ENCODE data around the gene FBXO31.

The FBXO31 gene

DNA sequence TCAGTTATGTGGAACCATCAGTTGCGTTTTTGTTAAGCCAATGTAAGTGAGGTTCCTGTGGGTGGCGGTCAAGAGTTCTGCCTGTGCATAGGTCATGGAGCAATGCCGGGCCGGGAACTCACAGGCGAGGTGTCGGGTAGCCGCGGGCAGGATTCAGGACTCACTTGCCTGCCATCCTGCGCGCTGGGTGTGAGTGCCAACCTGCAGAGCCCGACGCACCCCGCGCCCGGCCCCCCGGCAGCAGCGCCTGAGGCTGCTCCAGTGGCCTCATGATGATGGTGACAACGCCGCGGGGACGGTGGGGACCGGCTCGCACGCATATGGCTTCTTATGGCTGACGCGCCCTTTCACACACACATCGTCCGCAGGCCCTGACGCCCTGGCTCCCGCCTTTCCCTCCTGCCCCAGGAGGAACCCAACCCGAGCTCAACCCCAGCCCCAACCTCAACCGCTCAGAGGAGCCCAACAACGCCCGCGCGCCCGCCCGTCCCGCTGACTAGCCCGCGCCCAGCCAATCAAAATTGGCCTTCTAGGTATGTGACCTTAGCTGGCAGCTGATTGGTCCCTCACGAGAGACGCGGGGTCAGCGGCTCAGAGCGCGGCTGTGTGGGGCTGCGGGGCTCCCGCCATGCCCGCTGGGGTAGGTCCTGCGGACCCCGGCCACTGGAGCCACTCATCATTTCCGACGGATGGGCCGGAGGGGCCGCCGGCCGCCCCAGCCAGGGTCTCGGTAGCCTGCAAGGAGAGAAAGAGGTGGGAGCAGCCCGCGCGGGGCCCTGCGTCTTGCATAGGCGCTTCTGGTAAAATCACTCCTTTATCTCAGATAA lies 66.4 kb downstream of the FBXO31 start, which contains the start of gene C16orf95:
Gene C16orf95 (minus strand): TSS at position 470 of the 827 bp plus-strand sequence. CDS start 150 bp downstream, at position 320.
- H3K9me3 Mint-ChIP-seq (ENCODE audit: low read depth) = no peaks in the 10 kb centered on the region
- peak within 1 kb of the TSS; percentile 96 for H3K27ac Mint-ChIP-seq
- peaks cover 11% of the 10 kb centered on the region for H3K4me1 Mint-ChIP-seq (ENCODE audit: low read depth)
- no peaks in the 10 kb centered on the region for H3K36me3 Mint-ChIP-seq
- H3K27me3 Mint-ChIP-seq = no peaks in the 10 kb centered on the region
- peak within 1 kb of the TSS; percentile 97 for H3K4me3 Mint-ChIP-seq

DNA sequence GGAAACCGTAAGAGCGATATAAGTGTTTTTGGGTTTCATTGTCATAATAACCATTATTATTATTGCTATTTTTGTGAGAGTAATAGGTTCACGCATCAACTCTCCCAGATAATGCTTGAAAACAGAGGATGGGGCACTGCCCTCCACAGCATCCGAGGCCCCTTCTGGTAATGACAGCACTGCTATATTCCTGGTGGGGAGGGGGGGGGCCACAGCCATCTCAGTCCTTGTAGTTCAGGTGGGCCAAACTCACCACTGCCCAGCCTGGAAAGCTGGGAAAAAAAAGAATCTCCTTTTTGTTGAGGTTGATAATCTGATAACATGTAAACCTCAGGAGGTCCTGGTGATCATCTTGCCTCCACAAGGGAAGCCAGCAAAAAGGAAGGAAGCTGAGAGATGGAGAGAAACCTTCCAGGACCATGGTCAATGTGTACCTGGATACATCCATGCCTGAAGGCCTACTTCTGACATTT lies 67.1 kb downstream of the FBXO31 start:
- Mint-ChIP-seq H3K27ac (peak overlapping the region; percentile 96), H3K36me3 (no peaks in the 10 kb centered on the region), H3K27me3 (no peaks in the 10 kb centered on the region), H3K9me3 (ENCODE audit: low read depth) (no peaks in the 10 kb centered on the region), H3K4me3 (peak overlapping the region; percentile 97), H3K4me1 (ENCODE audit: low read depth) (peaks cover 11% of the 10 kb centered on the region)

DNA sequence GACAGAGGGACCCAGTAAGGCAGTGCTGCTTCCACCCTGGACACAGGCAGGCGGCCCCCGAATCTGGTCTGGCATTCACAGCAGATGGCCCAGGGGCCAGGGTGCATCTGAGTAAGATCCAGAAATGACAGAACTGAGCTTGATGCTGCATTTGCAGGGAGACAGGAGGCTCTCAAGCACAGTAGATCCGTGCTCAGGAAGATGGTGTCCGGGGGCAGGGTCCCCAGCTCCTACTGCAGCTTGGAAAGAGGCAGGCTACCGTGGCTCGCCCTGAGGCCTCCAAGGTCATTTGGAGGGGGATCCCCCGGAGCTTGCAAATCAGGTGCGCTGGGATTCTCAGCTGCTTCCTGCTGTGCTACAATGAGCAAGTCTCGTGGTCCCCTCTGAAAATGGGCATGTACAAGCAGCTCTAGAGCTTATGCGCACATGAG lies 68.6 kb downstream of the FBXO31 start:
- H3K4me1 Mint-ChIP-seq (ENCODE audit: low read depth) = peaks cover 11% of the 10 kb centered on the region
- no peak overlapping the region for H3K4me3 Mint-ChIP-seq
- H3K27ac Mint-ChIP-seq = no peak overlapping the region
- no peaks in the 10 kb centered on the region for H3K36me3 Mint-ChIP-seq
- H3K9me3 Mint-ChIP-seq (ENCODE audit: low read depth) = no peaks in the 10 kb centered on the region
- H3K27me3 Mint-ChIP-seq = no peaks in the 10 kb centered on the region

GRCh38 chr16:87312008-87312407 lies 71.6 kb downstream of the FBXO31 start:
- Mint-ChIP-seq H3K36me3 (peaks cover 3% of the 10 kb centered on the region), H3K27ac (no peak overlapping the region)

GRCh38 chr16:87311387-87311786 lies 72.2 kb downstream of the FBXO31 start:
- no peak overlapping the region for H3K4me3 Mint-ChIP-seq
- H3K27ac Mint-ChIP-seq = no peak overlapping the region
- H3K4me1 Mint-ChIP-seq (ENCODE audit: low read depth) = no peaks in the 10 kb centered on the region
- H3K9me3 Mint-ChIP-seq (ENCODE audit: low read depth) = no peaks in the 10 kb centered on the region
- no peaks in the 10 kb centered on the region for H3K27me3 Mint-ChIP-seq
- H3K36me3 Mint-ChIP-seq = peaks cover 3% of the 10 kb centered on the region

More at GRCh38 chr16:87312008-87312407, 71.6 kb downstream of the FBXO31 start:
- Mint-ChIP-seq H3K9me3 (ENCODE audit: low read depth) (no peaks in the 10 kb centered on the region), H3K4me3 (no peak overlapping the region), H3K27me3 (no peaks in the 10 kb centered on the region), H3K4me1 (ENCODE audit: low read depth) (no peaks in the 10 kb centered on the region)

DNA sequence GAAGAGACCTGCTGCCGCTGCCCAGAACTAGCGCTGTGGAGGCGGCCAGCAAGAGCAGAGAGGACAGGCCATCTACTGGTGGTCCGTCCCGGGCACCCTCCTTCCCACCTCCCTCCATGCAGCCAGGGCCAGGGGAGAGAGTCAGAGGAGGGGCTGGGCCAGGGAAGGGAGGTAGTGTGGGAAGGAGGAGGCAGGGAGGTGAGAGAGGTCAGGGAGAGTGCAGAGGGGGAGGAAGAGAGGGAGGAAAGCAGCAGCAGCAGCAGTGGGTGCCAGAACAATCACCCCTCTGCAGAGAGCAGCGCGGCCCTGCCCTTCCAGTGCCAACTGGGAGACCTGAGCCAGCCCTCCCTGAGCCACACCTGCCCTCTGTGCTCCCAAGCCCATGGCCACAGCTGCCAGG lies 73.0 kb downstream of the FBXO31 start:
- no peak overlapping the region for H3K4me3 Mint-ChIP-seq
- no peaks in the 10 kb centered on the region for H3K27me3 Mint-ChIP-seq
- no peak overlapping the region for H3K27ac Mint-ChIP-seq
- H3K36me3 Mint-ChIP-seq = peaks cover 3% of the 10 kb centered on the region
- no peaks in the 10 kb centered on the region for H3K4me1 Mint-ChIP-seq (ENCODE audit: low read depth)
- no peaks in the 10 kb centered on the region for H3K9me3 Mint-ChIP-seq (ENCODE audit: low read depth)

DNA sequence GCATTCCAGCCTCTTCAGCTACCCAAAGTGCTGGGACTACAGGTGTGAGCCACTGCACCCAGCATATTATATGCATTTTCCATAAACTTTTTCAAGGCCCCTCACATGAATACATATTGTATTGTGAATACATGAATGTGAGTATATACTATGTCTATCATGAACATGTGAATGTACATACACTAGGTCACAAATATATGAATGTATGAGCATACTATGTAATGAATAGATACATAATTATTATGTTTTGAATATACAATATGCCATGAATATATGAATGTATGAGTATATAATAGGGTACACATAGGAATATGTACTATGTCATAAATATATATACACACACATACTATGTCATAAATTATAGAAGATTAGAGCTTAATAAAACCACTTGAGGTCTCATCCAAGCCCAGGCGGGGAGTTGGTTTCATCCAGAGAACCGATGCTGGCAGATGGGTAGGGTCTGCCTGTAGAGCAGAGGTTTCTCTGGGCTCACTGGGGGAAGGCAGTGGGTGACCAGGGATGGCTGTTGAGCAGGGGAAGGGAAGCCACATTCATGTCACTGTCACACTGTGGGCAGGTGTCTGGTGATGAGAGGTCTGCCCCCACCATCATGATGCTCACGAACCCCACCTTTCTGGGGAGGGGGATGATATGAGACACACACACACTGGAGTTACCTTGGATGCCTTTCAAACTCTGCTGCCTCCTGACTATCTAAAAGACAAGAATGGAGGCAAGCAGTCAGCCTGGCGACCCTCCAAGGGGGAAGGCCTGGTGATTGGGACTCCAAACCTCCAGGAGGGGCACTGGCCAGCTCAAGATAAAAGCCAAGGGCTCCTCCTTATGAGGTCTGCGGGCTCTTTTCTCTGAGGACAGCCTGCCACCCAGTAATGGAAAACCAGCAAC lies 73.7 kb downstream of the FBXO31 start:
- Mint-ChIP-seq H3K9me3 (ENCODE audit: low read depth) (no peaks in the 10 kb centered on the region), H3K36me3 (peaks cover 3% of the 10 kb centered on the region), H3K4me1 (ENCODE audit: low read depth) (no peaks in the 10 kb centered on the region), H3K27ac (no peak overlapping the region), H3K4me3 (no peak overlapping the region), H3K27me3 (no peaks in the 10 kb centered on the region)

- no peaks in the 10 kb centered on the region for H3K27me3 Mint-ChIP-seq
- peaks cover under 1% of the 10 kb centered on the region for H3K4me1 Mint-ChIP-seq (ENCODE audit: low read depth)
- no peak overlapping the region for H3K27ac Mint-ChIP-seq
- peaks cover 3% of the 10 kb centered on the region for H3K36me3 Mint-ChIP-seq
- H3K9me3 Mint-ChIP-seq (ENCODE audit: low read depth) = no peaks in the 10 kb centered on the region
- no peak overlapping the region for H3K4me3 Mint-ChIP-seq
Measured at GRCh38 chr16:87308826-87309225, 74.8 kb downstream of the FBXO31 start.

GRCh38 chr16:87306516-87306915 lies 77.1 kb downstream of the FBXO31 start:
- Mint-ChIP-seq H3K4me1 (ENCODE audit: low read depth) (peaks cover 9% of the 10 kb centered on the region), H3K9me3 (ENCODE audit: low read depth) (no peaks in the 10 kb centered on the region), H3K36me3 (peaks cover 3% of the 10 kb centered on the region), H3K27me3 (no peaks in the 10 kb centered on the region), H3K27ac (no peak overlapping the region), H3K4me3 (no peak overlapping the region)

DNA sequence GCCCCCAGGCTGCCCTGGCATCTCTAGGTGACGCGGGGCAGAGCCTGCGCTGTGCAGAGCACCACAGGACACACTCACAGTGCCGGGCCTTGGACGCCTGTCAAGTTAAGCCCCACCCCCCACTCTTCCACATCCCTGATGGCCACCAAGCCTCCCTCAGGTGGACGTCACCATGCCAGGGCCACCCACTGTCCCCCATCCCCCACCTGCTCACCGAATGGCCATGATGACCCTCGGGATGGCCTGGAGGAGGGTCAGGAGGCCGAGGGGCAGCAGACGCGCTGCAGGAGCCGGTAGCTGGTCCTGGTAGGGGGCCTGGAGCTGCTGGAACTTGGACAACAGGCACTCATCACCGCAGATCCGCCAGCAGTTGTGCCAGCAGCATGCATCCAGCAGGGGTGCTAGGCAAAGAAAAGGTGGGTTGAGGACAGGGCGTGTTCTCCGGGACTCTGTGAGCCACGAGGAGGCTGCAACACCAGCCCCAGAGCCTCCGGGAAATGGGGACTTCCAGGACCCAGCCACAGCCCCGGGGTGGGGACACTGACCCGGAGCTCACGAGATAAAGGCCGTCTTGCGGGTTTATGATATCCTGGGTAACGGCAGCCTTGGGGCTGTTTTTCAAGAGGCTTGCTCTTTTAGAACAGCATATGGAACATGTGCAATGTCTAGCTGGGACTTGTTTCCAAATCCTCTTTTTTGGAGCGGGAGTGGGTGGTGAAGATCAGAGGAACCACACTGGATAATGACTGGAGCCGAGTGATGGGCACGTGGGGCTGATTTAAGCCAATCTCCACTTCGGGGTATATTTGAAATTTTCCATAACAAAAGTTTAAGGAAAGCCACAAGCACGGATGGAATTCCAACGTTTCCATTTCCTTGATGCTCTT lies 77.8 kb downstream of the FBXO31 start:
- Mint-ChIP-seq H3K9me3 (ENCODE audit: low read depth) (no peaks in the 10 kb centered on the region), H3K36me3 (peaks cover 3% of the 10 kb centered on the region), H3K4me3 (no peak overlapping the region), H3K27me3 (no peaks in the 10 kb centered on the region), H3K27ac (no peak overlapping the region), H3K4me1 (ENCODE audit: low read depth) (peaks cover 9% of the 10 kb centered on the region)

DNA sequence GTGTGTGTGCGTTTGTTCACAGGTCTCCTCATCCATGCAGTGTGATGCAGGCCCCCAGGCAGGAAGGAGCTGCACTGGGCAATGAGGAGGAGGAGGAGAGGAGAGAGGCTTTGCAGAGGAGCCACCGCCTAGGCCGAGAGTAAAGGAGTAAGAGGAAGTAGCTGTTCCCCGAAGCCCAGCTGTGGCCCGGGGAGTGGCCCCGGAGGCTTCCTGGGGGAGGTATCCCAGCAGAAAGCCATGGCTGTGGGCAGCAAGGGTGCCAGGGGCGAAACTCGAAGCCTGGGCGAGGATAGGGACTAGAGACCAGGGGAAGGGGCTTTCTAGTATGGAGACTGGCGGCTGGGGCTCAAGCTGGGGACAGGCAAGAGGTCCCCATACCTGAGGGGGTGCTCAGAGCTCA lies 78.6 kb downstream of the FBXO31 start:
- Mint-ChIP-seq H3K27me3 (no peaks in the 10 kb centered on the region), H3K36me3 (peaks cover 5% of the 10 kb centered on the region), H3K4me1 (ENCODE audit: low read depth) (peaks cover 9% of the 10 kb centered on the region), H3K27ac (no peak overlapping the region), H3K4me3 (no peak overlapping the region), H3K9me3 (ENCODE audit: low read depth) (no peaks in the 10 kb centered on the region)

DNA sequence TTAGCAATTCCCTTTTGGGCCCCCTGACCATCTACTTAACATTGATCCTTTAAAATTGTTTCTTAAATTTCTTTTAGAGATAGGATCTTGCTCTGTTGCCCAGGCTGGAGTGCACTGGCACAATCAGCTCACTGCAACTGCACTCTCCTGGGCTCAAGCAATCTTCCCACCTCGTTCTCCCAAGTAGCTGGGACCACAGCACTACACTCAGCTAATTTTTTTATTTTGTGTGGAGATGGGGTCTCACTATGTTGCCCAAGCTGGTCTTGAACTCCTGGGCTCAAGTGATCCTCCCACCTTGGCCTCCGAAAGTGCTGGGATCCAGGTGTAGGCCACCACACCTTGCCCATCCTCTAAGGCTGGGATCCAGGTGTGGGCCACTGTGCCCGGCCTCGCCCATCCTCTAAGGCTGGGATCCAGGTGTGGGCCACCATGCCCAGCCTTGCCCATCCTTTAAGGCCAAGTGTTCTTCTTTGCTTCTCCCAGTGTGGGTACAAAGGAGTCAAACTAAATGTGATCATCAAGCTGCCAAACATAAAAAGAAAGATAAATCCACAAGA lies 79.5 kb downstream of the FBXO31 start:
- H3K27ac Mint-ChIP-seq = no peak overlapping the region
- H3K27me3 Mint-ChIP-seq = no peaks in the 10 kb centered on the region
- no peak overlapping the region for H3K4me3 Mint-ChIP-seq
- peaks cover 5% of the 10 kb centered on the region for H3K36me3 Mint-ChIP-seq
- H3K9me3 Mint-ChIP-seq (ENCODE audit: low read depth) = no peaks in the 10 kb centered on the region
- H3K4me1 Mint-ChIP-seq (ENCODE audit: low read depth) = peaks cover 9% of the 10 kb centered on the region

DNA sequence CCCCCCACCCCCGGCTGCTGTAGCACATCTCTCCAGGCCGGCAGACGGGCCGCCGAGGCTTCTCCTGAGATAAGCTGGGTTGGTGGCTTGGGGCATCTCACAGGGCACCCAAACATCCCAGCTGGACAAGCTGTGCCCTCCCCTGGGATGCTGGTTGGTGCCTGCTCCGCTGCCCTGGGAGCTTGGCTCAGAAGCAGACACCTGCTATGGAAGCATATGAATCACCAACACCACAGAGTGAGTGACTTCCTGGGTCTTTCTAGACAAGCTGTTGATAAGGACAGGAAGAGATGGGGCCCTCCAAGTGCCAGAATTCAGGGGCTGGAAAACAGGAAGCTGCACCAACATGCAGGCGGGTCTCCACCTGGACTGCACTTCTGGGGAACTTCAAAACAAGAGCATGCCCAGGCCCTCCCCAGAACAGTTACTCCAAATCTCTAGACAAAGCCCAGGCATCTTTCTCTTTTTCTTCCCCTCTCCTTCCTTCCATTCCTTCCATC lies 80.1 kb downstream of the FBXO31 start:
- Mint-ChIP-seq H3K27ac (peak overlapping the region; percentile 28), H3K27me3 (no peaks in the 10 kb centered on the region), H3K4me1 (ENCODE audit: low read depth) (peaks cover 9% of the 10 kb centered on the region), H3K9me3 (ENCODE audit: low read depth) (no peaks in the 10 kb centered on the region), H3K4me3 (no peak overlapping the region), H3K36me3 (peaks cover 2% of the 10 kb centered on the region)
